Esophagus muscularis mucosa (tissue), 4 donors: ENCODE results near the gene TNC. TPM values are rescaled to one million over a fixed set of nuclear protein-coding genes. Genes with fewer than 3 reads are reported as not detected.

ENCODE experiments used
- DNase-seq: peaks from one replicate; pipeline ENCODE4 v3.0.0-alpha.2; 2017; ENCODE audit errors: extremely low spot score
- H3K27ac ChIP-seq, 4 donors: fragments of 200-600 bp; sonication (generic); replicated peaks in 1 of 4; 1 replicate in 3 of 4; 2 replicates in 1 of 4; pipeline ENCODE4 v1.5.1; 2016 to 2019; ENCODE audit warnings: mild to moderate bottlenecking in 1 of 4
- H3K27me3 ChIP-seq, 4 donors: fragments of 200-600 bp; sonication (generic); one replicate each; pipeline versions ENCODE4 v1.5.1 to v1.6.0; 2016 to 2019
- H3K36me3 ChIP-seq, 4 donors: fragments of 200-600 bp; sonication (generic); one replicate each; pipeline ENCODE4 v1.5.1; 2016 to 2019
- H3K4me1 ChIP-seq, 4 donors: fragments of 200-600 bp; sonication (generic); one replicate each; pipeline ENCODE4 v1.5.1; 2016 to 2019
- H3K4me3 ChIP-seq, 4 donors: fragments of 200-600 bp; sonication (generic); 1 replicate in 2 of 4; 2 replicates in 2 of 4; pipeline ENCODE4 v1.5.1; 2016 to 2019; ENCODE audit warnings: mild to moderate bottlenecking in 4 of 4, moderate library complexity in 1 of 4
- H3K9me3 ChIP-seq, 4 donors: fragments of 200-600 bp; sonication (generic); 1 replicate in 3 of 4; 2 replicates in 1 of 4; pipeline ENCODE4 v1.5.1; 2016 to 2019
- EP300 ChIP-seq: sonication (generic); formaldehyde crosslinking; IDR thresholded peaks from one replicate; pipeline ENCODE4 v1.6.1; 2017; ENCODE audit warnings: antibody characterized with exemption
- POLR2A ChIP-seq: fragments of 450-650 bp; IDR thresholded peaks from one replicate; pipeline ENCODE4 v1.6.1; 2017; ENCODE audit warnings: antibody characterized with exemption, moderate library complexity, mild to moderate bottlenecking, low read depth
- POLR2AphosphoS5 ChIP-seq, 2 donors: sonication (generic); formaldehyde crosslinking; IDR thresholded peaks; one replicate each; pipeline ENCODE4 v1.6.1; 2017; ENCODE audit warnings: antibody characterized with exemption in 2 of 2
- WGBS: methylation state at CpG from one replicate; pipeline ENCODE4 v1.1.5; 2018; 5-methylcytosine and 5-hydroxymethylcytosine counted together
- intact Hi-C: fragments of 100-400 bp; cut with DNase I; formaldehyde crosslinking; loops from one replicate; pipeline ENCODE4 v1.15.1; 2023
- total RNA-seq, 4 donors: library from RNA; depleted of rRNA; stranded (reverse); fragments of >200 nt; gene quantifications; one replicate each; pipeline versions ENCODE4 v1.1.0 to v1.2.1, GENCODE V29; 2016
- TF ChIP-seq, protein P1 (sequence below), 3 experiments: fragments of 200-600 bp in 2 of 3; fragments of 450-650 bp in 1 of 3; sonication (generic) in 2 of 3; IDR thresholded peaks; one replicate each; pipeline ENCODE4 v1.5.1; 2017 to 2019; ENCODE audit warnings: antibody characterized with exemption in 3 of 3, mild to moderate bottlenecking in 2 of 3, moderate library complexity in 1 of 3

TNC gene
- total RNA-seq, 4 donors from 2014 or later, result 216 to 576 (median 478) TPM

DNA sequence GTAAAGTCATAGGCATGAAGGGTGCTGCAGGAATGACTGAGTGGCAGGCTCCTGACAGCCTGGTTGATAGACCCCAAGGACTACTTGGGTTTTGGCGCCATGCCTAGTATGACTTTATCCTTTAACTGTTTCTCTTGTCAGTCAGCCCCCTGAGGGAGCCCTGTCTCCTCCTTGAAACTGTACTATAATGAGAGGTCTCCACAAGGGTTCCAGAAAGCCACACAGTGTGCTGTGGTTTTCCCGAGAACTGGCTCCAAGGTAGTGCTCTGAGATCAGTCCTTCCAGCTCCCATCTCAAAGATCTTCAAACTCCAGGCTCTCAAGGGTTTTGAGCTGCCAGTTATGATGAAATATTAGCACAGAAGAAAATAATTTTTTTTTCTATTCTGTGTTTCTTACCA is 26.7 kb upstream of the TNC start:
- intact Hi-C loops, result loop anchor here (10.0 kb wide), 1 partner anchor 110 kb away; no protein-coding TSS in a partner anchor
- WGBS, result 93% methylated on average over 2 of the region's 2 CpGs
- no peak for DNase-seq
- no peak overlapping the region for H3K27ac ChIP-seq
- H3K9me3 ChIP-seq, result no peaks in the 10 kb centered on the region
- no peaks in the 10 kb centered on the region for H3K36me3 ChIP-seq
- H3K4me1 ChIP-seq, result peaks cover 0 to 50% (median 25%) of the 10 kb centered on the region in 4 donors
- no peak for TF ChIP-seq EP300
- no peak for TF ChIP-seq POLR2AphosphoS5 (IDR thresholded peaks at IDR 0.05)
- TF ChIP-seq POLR2A, result no peak
- TF ChIP-seq, protein P1, sequence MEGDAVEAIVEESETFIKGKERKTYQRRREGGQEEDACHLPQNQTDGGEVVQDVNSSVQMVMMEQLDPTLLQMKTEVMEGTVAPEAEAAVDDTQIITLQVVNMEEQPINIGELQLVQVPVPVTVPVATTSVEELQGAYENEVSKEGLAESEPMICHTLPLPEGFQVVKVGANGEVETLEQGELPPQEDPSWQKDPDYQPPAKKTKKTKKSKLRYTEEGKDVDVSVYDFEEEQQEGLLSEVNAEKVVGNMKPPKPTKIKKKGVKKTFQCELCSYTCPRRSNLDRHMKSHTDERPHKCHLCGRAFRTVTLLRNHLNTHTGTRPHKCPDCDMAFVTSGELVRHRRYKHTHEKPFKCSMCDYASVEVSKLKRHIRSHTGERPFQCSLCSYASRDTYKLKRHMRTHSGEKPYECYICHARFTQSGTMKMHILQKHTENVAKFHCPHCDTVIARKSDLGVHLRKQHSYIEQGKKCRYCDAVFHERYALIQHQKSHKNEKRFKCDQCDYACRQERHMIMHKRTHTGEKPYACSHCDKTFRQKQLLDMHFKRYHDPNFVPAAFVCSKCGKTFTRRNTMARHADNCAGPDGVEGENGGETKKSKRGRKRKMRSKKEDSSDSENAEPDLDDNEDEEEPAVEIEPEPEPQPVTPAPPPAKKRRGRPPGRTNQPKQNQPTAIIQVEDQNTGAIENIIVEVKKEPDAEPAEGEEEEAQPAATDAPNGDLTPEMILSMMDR (IDR thresholded peaks at IDR 0.05), result no peak
- H3K27me3 ChIP-seq, result no peaks in the 10 kb centered on the region
- H3K4me3 ChIP-seq, result no peak overlapping the region

- no peaks in the 10 kb centered on the region for H3K27me3 ChIP-seq
- DNase-seq, result no peak
- H3K9me3 ChIP-seq, result no peaks in the 10 kb centered on the region
- H3K27ac ChIP-seq, result no peak overlapping the region
- no peak for TF ChIP-seq POLR2A
- TF ChIP-seq, protein P1 (IDR thresholded peaks at IDR 0.05), result no peak
- no peak for TF ChIP-seq EP300
- no peak for TF ChIP-seq POLR2AphosphoS5 (IDR thresholded peaks at IDR 0.05)
- peaks cover 0 to 40% (median 23%) of the 10 kb centered on the region in 4 donors for H3K4me1 ChIP-seq
- H3K36me3 ChIP-seq, result no peaks in the 10 kb centered on the region
- intact Hi-C loops, result loop anchor here (10.0 kb wide), 1 partner anchor 109 kb away; no protein-coding TSS in a partner anchor
- H3K4me3 ChIP-seq, result no peak overlapping the region
- 50% methylated on average over 2 of the region's 2 CpGs for WGBS
Measured at GRCh38 chr9:115143689-115144088, 25.7 kb upstream of the TNC start.

DNA sequence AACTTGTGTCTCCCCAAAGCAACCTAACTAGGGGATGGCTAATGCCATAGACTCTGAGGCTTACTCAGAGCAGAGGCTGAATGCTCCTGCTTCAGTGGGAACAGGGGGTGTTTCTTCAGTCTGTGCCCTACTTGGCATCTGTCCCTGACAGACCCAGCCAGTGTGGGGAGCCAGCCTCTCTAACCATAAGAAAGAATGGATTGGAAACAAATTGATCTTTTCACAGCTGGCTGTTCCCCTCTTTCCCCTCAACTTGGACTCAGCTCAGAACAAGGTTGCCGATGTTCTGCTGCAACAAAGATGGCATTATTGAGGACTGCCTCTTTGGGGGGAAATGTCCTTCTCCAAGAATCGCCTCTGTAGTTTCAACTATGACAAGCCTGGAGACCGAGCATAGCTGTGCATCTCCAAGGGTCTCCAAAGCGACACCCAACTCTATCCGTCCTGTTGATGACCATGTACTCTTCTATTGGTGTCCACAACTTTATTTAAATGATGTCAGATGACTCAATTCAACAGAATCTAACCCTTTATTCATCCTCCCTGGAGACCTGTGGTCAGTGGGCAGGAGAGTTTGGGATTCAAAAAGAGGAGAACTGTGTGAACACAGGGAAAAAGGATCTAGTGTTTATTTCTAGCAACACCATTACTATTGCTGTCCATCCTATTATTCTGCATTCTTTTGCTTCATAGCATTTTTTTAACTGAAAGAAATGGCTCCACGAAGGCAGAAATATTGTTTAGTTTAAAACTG is 24.7 kb upstream of the TNC start:
- Histone ChIP-seq H3K4me3 (no peak overlapping the region), H3K36me3 (no peaks in the 10 kb centered on the region), H3K4me1 (peaks cover 0 to 30% (median 16%) of the 10 kb centered on the region in 4 donors), H3K27ac (no peak overlapping the region), H3K9me3 (no peaks in the 10 kb centered on the region), H3K27me3 (no peaks in the 10 kb centered on the region)
- no peak for DNase-seq
- TF ChIP-seq POLR2A (no peak), EP300 (no peak)
- intact Hi-C loops, result loop anchor here (10.0 kb wide), 1 partner anchor 108 kb away; no protein-coding TSS in a partner anchor
- 96% methylated on average over 6 of the region's 6 CpGs for WGBS

DNA sequence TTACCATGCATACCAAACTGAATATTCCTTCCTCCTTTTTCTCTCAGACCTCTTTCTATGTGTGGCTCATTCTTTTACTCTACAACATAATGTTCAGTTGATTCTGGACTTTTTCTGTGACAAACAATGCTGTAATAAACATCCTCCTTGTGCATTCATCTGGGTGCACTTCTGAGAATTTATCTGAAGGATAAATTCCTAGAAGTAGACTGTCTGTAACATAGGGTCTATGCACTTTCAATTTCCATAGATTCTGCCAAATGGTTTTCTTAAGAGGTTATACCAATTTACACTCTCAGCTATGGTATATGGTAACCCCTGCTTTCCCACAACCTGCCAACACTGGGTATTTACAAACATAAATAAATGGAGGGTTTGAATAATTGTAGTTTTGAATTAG is 24.1 kb upstream of the TNC start:
- H3K27me3 ChIP-seq, result no peaks in the 10 kb centered on the region
- TF ChIP-seq EP300 (no peak), POLR2AphosphoS5 (IDR thresholded peaks at IDR 0.05) (no peak)
- TF ChIP-seq, protein P1 (IDR thresholded peaks at IDR 0.05), result no peak
- H3K36me3 ChIP-seq, result no peaks in the 10 kb centered on the region
- DNase-seq, result no peak
- H3K27ac ChIP-seq, result no peak overlapping the region
- peaks cover 0 to 24% (median 11%) of the 10 kb centered on the region in 4 donors for H3K4me1 ChIP-seq
- H3K4me3 ChIP-seq, result no peak overlapping the region
- intact Hi-C loops, result loop anchor here (10.0 kb wide), 1 partner anchor 107 kb away; no protein-coding TSS in a partner anchor
- no peaks in the 10 kb centered on the region for H3K9me3 ChIP-seq

DNA sequence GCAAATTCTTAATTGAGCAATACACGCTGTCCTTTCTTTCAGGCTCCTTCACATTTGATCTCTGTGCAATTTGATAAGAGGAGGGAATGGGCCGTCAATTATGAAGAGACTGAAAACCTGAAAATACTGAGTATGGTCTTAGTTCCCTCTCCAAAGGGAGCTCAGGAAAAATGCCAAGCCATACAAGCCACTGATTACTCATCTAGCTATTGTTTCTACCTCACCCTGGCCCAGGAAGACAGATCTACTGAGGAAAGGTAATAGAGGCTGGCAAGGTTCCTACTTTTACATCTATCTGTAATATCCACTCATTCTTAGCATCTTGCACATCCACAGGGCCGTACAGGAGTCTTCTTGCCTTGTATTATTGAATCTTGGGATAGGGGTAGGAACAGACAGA is 23.7 kb upstream of the TNC start:
- Histone ChIP-seq H3K4me1 (peaks cover 0 to 20% (median 9%) of the 10 kb centered on the region in 4 donors), H3K36me3 (no peaks in the 10 kb centered on the region), H3K27me3 (no peaks in the 10 kb centered on the region), H3K27ac (no peak overlapping the region), H3K4me3 (no peak overlapping the region), H3K9me3 (no peaks in the 10 kb centered on the region)
- TF ChIP-seq EP300, result no peak
- no peak for TF ChIP-seq POLR2AphosphoS5 (IDR thresholded peaks at IDR 0.05)
- TF ChIP-seq, protein P1 (IDR thresholded peaks at IDR 0.05), result no peak
- no peak for TF ChIP-seq POLR2A
- WGBS, result 91% methylated on average over 3 of the region's 3 CpGs
- intact Hi-C loops, result loop anchor here (10.0 kb wide), 1 partner anchor 107 kb away; no protein-coding TSS in a partner anchor
- DNase-seq, result no peak
